Measurements from ENCODE around the gene RC3H2. TPM values are rescaled to one million over a fixed set of nuclear protein-coding genes. Genes with fewer than 3 reads are reported as not detected.
"Not testable (repeated sequence)": the region's sequence is repeated elsewhere in the genome, so short reads cannot be mapped to it uniquely, and the experiment has no call there.

The RC3H2 gene
- total RNA-seq, 1 donor from 2014 or later, result 74.4 TPM

DNA sequence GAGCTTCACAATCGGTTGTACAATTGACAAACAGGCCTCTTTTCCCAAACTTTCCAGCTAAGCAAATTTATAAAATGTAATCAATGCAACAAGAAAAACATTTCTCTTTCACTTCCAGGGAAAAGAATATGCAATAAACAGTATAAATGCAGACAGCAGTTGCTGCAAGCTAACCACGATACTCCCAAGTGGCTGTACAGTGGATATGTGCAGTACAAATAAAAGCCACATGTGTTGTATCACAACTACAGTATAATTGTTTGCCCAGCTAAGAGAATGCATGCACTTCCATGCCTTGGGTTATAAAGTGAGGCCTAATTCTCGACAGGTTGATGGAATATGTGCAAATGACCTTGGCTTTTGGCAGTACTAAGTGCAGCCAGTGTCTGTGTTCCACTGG, 60.0 kb downstream of the RC3H2 start:
- no peaks in the 10 kb centered on the region for H3K9me3 Mint-ChIP-seq (ENCODE audit: unreplicated experiment)
- H3K4me3 Mint-ChIP-seq (ENCODE audit: unreplicated experiment), result no peak overlapping the region
- no peaks in the 10 kb centered on the region for H3K27me3 Mint-ChIP-seq (ENCODE audit: unreplicated experiment)
- no peak overlapping the region for H3K27ac Mint-ChIP-seq (ENCODE audit: unreplicated experiment)
- DNase-seq (ENCODE audit: extremely low spot score, unreplicated experiment), result no peak
- H3K4me1 Mint-ChIP-seq (ENCODE audit: unreplicated experiment), result no peaks in the 10 kb centered on the region
- peaks cover 30% of the 10 kb centered on the region for H3K36me3 Mint-ChIP-seq (ENCODE audit: unreplicated experiment)
- TF ChIP-seq, protein P1, sequence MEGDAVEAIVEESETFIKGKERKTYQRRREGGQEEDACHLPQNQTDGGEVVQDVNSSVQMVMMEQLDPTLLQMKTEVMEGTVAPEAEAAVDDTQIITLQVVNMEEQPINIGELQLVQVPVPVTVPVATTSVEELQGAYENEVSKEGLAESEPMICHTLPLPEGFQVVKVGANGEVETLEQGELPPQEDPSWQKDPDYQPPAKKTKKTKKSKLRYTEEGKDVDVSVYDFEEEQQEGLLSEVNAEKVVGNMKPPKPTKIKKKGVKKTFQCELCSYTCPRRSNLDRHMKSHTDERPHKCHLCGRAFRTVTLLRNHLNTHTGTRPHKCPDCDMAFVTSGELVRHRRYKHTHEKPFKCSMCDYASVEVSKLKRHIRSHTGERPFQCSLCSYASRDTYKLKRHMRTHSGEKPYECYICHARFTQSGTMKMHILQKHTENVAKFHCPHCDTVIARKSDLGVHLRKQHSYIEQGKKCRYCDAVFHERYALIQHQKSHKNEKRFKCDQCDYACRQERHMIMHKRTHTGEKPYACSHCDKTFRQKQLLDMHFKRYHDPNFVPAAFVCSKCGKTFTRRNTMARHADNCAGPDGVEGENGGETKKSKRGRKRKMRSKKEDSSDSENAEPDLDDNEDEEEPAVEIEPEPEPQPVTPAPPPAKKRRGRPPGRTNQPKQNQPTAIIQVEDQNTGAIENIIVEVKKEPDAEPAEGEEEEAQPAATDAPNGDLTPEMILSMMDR (IDR thresholded peaks at IDR 0.05), result no peak

DNA sequence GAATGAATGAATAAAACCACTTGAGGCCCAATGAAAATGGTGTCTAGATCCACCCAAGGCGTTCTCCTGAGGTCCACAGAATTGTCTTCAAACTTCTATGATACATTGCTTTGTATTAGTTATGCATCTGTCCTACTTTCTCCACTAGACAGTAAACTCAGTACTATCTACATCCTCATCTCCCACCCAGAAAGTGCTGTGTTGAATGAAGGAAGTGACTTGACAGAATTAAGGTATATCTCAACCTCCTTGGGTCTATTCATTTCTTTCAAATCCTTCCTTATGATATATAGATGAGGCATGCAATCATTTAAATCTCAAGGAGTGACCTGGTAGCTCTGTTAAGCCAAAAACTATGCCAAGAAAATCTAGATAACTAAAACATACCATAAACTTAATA, 61.0 kb downstream of the RC3H2 start:
- no peaks in the 10 kb centered on the region for H3K4me1 Mint-ChIP-seq (ENCODE audit: unreplicated experiment)
- H3K9me3 Mint-ChIP-seq (ENCODE audit: unreplicated experiment), result peaks cover 6% of the 10 kb centered on the region

DNA sequence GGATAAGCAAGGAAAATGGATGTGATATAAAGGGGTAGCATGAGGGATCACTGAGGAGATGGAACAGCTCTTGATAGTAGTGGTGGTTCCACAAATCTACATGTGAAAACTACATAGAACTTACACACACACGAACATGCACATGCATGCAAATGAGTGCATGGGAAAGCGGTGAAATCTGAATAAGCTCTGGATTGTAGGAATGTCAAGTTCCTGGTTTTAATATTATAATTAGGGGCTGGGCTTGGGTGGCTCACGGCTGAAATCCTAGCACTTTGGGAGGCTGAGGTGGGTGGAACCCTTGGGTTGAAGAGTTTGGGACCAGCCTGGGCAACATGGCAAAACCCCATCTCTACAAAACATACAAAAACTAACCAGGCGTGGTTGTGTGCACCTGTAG, 63.7 kb downstream of the RC3H2 start:
- no peak overlapping the region for H3K4me3 Mint-ChIP-seq (ENCODE audit: unreplicated experiment)
- peaks cover 6% of the 10 kb centered on the region for H3K9me3 Mint-ChIP-seq (ENCODE audit: unreplicated experiment)
- peaks cover 15% of the 10 kb centered on the region for H3K36me3 Mint-ChIP-seq (ENCODE audit: unreplicated experiment)
- no peaks in the 10 kb centered on the region for H3K4me1 Mint-ChIP-seq (ENCODE audit: unreplicated experiment)
- TF ChIP-seq, protein P1 (IDR thresholded peaks at IDR 0.05), result no peak
- no peaks in the 10 kb centered on the region for H3K27me3 Mint-ChIP-seq (ENCODE audit: unreplicated experiment)
- DNase-seq (ENCODE audit: extremely low spot score, unreplicated experiment), result no peak
- H3K27ac Mint-ChIP-seq (ENCODE audit: unreplicated experiment), result no peak overlapping the region

More for the DNA sequence above, 61.0 kb downstream of the RC3H2 start:
- DNase-seq (ENCODE audit: extremely low spot score, unreplicated experiment), result no peak
- Mint-ChIP-seq H3K27ac (ENCODE audit: unreplicated experiment) (no peak overlapping the region), H3K4me3 (ENCODE audit: unreplicated experiment) (no peak overlapping the region), H3K27me3 (ENCODE audit: unreplicated experiment) (no peaks in the 10 kb centered on the region), H3K36me3 (ENCODE audit: unreplicated experiment) (peaks cover 26% of the 10 kb centered on the region)
- TF ChIP-seq, protein P1 (IDR thresholded peaks at IDR 0.05), result no peak

DNA sequence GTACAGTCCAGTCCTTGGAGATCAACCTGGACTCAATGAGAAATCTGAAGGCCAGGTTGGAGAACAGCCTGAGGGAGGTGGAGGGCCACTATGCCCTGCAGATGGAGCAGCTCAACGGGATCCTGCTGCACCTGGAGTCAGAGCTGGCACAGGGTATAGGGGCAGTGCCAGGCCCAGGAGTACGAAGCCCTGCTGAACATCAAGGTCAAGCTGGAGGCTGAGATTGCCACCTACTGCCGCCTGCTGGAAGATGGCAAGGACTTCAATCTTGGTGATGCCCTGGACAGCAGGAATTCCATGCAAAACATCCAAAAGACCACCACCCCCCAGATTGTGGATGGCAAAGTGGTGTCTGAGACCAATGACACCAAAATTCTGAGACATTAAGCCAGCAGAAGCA, 66.7 kb downstream of the RC3H2 start:
- H3K4me3 Mint-ChIP-seq (ENCODE audit: unreplicated experiment); H3K4me1 Mint-ChIP-seq (ENCODE audit: unreplicated experiment); H3K27me3 Mint-ChIP-seq (ENCODE audit: unreplicated experiment); DNase-seq (ENCODE audit: extremely low spot score, unreplicated experiment); H3K27ac Mint-ChIP-seq (ENCODE audit: unreplicated experiment); H3K36me3 Mint-ChIP-seq (ENCODE audit: unreplicated experiment); H3K9me3 Mint-ChIP-seq (ENCODE audit: unreplicated experiment): not testable (repeated sequence)

DNA sequence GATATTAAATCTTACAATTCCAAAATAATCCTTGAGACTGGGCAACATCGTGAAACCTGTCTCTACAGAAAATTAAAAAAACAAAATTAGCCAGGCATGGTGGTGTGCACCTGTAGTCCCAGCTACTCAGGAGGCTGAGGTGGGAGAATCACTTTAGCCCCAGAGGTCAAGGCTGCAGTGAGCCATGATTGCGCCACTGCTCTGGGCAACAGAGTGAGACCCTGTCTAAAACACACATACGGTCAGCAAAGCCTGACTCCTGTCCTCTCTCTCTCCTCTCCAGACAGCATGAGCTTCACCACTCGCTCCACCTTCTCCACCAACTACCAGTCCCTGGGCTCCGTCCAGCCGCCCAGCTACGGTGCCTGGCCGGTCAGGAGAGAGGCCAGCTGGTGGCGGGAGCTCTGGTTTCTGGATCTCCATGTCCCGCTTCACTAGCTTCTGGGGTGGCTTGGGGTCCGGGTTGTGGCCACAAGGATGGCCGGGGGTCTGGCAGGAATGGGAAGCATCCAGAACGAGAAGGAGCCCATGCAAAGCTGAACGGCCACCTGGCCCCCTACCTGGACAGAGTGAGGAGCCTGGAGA, 67.8 kb downstream of the RC3H2 start:
- TF ChIP-seq, protein P1 (IDR thresholded peaks at IDR 0.05), result no peak
- Mint-ChIP-seq H3K4me3 (ENCODE audit: unreplicated experiment) (no peak overlapping the region), H3K27me3 (ENCODE audit: unreplicated experiment) (no peaks in the 10 kb centered on the region), H3K36me3 (ENCODE audit: unreplicated experiment) (no peaks in the 10 kb centered on the region), H3K4me1 (ENCODE audit: unreplicated experiment) (no peaks in the 10 kb centered on the region), H3K9me3 (ENCODE audit: unreplicated experiment) (peaks cover 6% of the 10 kb centered on the region), H3K27ac (ENCODE audit: unreplicated experiment) (no peak overlapping the region)
- no peak for DNase-seq (ENCODE audit: extremely low spot score, unreplicated experiment)

DNA sequence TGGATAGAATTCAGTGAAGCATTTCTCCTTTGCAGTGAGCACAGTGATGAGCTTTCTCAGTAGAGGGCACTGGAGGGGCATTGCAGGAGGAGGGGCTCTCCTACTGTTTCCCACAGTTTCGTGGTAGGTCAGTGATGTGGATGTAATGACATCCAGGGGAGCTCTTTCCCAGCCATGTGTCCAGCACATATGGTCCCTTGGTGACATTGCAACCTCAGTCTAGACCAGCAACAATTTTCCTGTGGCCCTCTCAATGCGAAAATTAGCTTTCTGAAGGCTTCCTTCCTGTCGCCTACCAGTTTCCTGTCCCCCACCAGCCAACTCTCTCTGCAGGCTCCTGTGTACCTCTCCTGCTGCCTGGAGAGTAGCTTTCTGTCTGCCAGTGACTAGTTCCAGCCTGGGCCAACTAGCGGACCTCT, 69.8 kb downstream of the RC3H2 start:
- Mint-ChIP-seq H3K4me1 (ENCODE audit: unreplicated experiment) (no peaks in the 10 kb centered on the region), H3K27ac (ENCODE audit: unreplicated experiment) (no peak overlapping the region), H3K4me3 (ENCODE audit: unreplicated experiment) (no peak overlapping the region), H3K36me3 (ENCODE audit: unreplicated experiment) (no peaks in the 10 kb centered on the region), H3K27me3 (ENCODE audit: unreplicated experiment) (no peaks in the 10 kb centered on the region), H3K9me3 (ENCODE audit: unreplicated experiment) (peaks cover 6% of the 10 kb centered on the region)
- DNase-seq (ENCODE audit: extremely low spot score, unreplicated experiment), result no peak
- TF ChIP-seq, protein P1 (IDR thresholded peaks at IDR 0.05), result no peak
